ENCODE measurements around the gene PRKACB. TPM values are rescaled to one million over a fixed set of nuclear protein-coding genes. Genes with fewer than 3 reads are reported as not detected.

The PRKACB gene
- 3.2 and 3.4 TPM in 2 replicates for total RNA-seq (2022)
- Bru-seq, nascent RNA = percentile 46 among the genes with signal in this experiment
- percentile 46 among the genes with signal in this experiment for BruChase-seq, experiment 1, labeled RNA remaining after a 2-hour chase
- BruChase-seq, experiment 2, labeled RNA remaining after a 6-hour chase = percentile 44 among the genes with signal in this experiment
- long read RNA-seq, full-length matches to known transcripts = 2 of 3 reads
- long read RNA-seq, partial matches to known transcripts = 0 of 3 reads
- long read RNA-seq, other reads (novel, unspliced or antisense) = 1 of 3 reads

- no peaks in the 10 kb centered on the region for H3K27me3 ChIP-seq (replicated peaks; ENCODE audit: control insufficient read depth, insufficient read depth, low read length)
- intact Hi-C loops (cut with micrococcal nuclease; ENCODE audit: unreplicated experiment) = loop anchor here (5.0 kb wide), 1 partner anchor 613 kb away; no protein-coding TSS in a partner anchor
- no TSS peak for BruUV-seq (replicated peaks)
- Mint-ChIP-seq H3K27me3 (ENCODE audit: insufficient read depth, unreplicated experiment) (no peaks in the 10 kb centered on the region), H3K36me3 (ENCODE audit: insufficient read depth, unreplicated experiment) (no peaks in the 10 kb centered on the region), H3K4me3 (ENCODE audit: unreplicated experiment) (no peak within 1 kb of the TSS), H3K27ac (ENCODE audit: unreplicated experiment) (no peak within 1 kb of the TSS), H3K4me1 (ENCODE audit: low read depth, unreplicated experiment) (no peaks in the 10 kb centered on the region), H3K9me3 (ENCODE audit: unreplicated experiment) (no peaks in the 10 kb centered on the region)
- H3K9me3 ChIP-seq = no peaks in the 10 kb centered on the region
- H3K4me1 ChIP-seq = no peaks in the 10 kb centered on the region
- no peak for DNase-seq
- ChIA-PET CTCF (no interaction called here), POLR2A (no interaction called here)
- H3K36me3 ChIP-seq (ENCODE audit: control insufficient read depth, insufficient read depth, low read length) = no peaks in the 10 kb centered on the region
- H3K4me3 ChIP-seq (ENCODE audit: low read depth, low read length) = no peak within 1 kb of the TSS
- TF ChIP-seq CTCF (IDR thresholded peaks at IDR 0.05; ENCODE audit: insufficient read depth in 1 of 2, low read depth in 1 of 2, low read length in 1 of 2, severe bottlenecking in 1 of 2, unreplicated experiment in 1 of 2) = no peak
Measured at GRCh38 chr1:84143796-84144565, at the start of gene PRKACB. Gene PRKACB (plus strand): TSS chr1:84144271. CDS start chr1:84144362, 91 bp downstream.

DNA sequence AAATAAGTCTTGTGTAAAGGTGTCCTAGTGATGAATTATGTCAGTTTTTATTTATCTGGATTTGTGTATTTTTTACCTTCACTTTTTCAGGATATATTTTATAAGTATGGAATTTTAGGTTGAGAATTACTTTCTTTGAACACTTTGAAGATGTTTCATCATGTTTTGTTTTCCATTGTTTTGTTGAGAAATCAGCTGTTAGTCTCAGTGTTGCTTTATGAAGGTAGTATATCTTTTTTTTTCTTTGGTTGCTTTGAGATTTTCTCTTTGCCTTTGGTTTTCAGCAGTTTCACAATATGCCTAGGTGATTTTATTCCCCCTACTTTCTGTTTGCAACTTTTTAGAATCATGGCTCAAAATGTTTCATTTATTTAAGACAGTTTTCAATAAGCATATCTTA, 48.8 kb upstream of the PRKACB start:
- BruUV-seq (replicated peaks) = no TSS peak
- intact Hi-C loops (cut with micrococcal nuclease; ENCODE audit: unreplicated experiment) = no loop called here
- POLR2A ChIA-PET = no interaction called here

DNA sequence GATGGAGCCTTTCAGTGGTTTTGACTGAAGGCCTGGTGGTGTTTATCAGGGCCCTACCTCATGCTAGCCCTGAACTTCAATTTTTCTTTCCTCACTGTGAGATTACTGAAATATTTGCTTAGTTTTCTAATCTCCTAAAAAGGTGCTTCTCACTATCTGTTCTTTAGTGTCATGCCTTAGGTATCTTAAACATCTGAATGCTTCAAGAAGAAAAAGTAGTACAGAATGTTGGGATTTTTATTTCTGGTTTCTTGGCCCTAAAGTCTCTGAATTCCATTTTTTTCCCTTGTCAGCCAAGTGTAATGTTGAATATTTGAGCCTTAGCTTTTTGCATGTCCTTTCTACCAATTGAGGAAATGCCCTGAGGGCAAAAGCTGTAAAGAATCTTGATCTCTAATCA, 47.9 kb upstream of the PRKACB start:
- peaks cover 5% of the 10 kb centered on the region; the same call in 1 of the 2 replicates for H3K4me1 ChIP-seq
- H3K36me3 ChIP-seq (ENCODE audit: control insufficient read depth, insufficient read depth, low read length) = no peaks in the 10 kb centered on the region
- Mint-ChIP-seq H3K4me1 (ENCODE audit: low read depth, unreplicated experiment) (no peaks in the 10 kb centered on the region), H3K36me3 (ENCODE audit: insufficient read depth, unreplicated experiment) (no peaks in the 10 kb centered on the region), H3K4me3 (ENCODE audit: unreplicated experiment) (no peak overlapping the region), H3K27me3 (ENCODE audit: insufficient read depth, unreplicated experiment) (no peaks in the 10 kb centered on the region), H3K27ac (ENCODE audit: unreplicated experiment) (no peak overlapping the region), H3K9me3 (ENCODE audit: unreplicated experiment) (no peaks in the 10 kb centered on the region)
- no peak overlapping the region for H3K4me3 ChIP-seq (ENCODE audit: low read depth, low read length)
- H3K27me3 ChIP-seq (replicated peaks; ENCODE audit: control insufficient read depth, insufficient read depth, low read length) = no peaks in the 10 kb centered on the region
- ChIA-PET CTCF (no interaction called here), POLR2A (no interaction called here)
- TF ChIP-seq CTCF (IDR thresholded peaks at IDR 0.05; ENCODE audit: insufficient read depth in 1 of 2, low read depth in 1 of 2, low read length in 1 of 2, severe bottlenecking in 1 of 2, unreplicated experiment in 1 of 2) = no peak
- intact Hi-C loops (cut with micrococcal nuclease; ENCODE audit: unreplicated experiment) = no loop called here
- H3K9me3 ChIP-seq = no peaks in the 10 kb centered on the region
- no TSS peak for BruUV-seq (replicated peaks)
- DNase-seq = no peak

More for the DNA sequence above, 48.8 kb upstream of the PRKACB start:
- CTCF ChIA-PET = no interaction called here
- no peaks in the 10 kb centered on the region for H3K36me3 Mint-ChIP-seq (ENCODE audit: insufficient read depth, unreplicated experiment)
- H3K4me1 ChIP-seq = no peaks in the 10 kb centered on the region
- H3K4me3 Mint-ChIP-seq (ENCODE audit: unreplicated experiment) = no peak overlapping the region
- H3K9me3 Mint-ChIP-seq (ENCODE audit: unreplicated experiment) = no peaks in the 10 kb centered on the region
- peaks cover under 1% of the 10 kb centered on the region for H3K4me1 Mint-ChIP-seq (ENCODE audit: low read depth, unreplicated experiment)
- no peak overlapping the region for H3K27ac Mint-ChIP-seq (ENCODE audit: unreplicated experiment)
- H3K36me3 ChIP-seq (ENCODE audit: control insufficient read depth, insufficient read depth, low read length) = no peaks in the 10 kb centered on the region
- no peaks in the 10 kb centered on the region for H3K27me3 Mint-ChIP-seq (ENCODE audit: insufficient read depth, unreplicated experiment)
- no peak overlapping the region for H3K4me3 ChIP-seq (ENCODE audit: low read depth, low read length)
- DNase-seq = no peak
- no peaks in the 10 kb centered on the region for H3K9me3 ChIP-seq
- no peak for TF ChIP-seq CTCF (IDR thresholded peaks at IDR 0.05; ENCODE audit: insufficient read depth in 1 of 2, low read depth in 1 of 2, low read length in 1 of 2, severe bottlenecking in 1 of 2, unreplicated experiment in 1 of 2)
- no peaks in the 10 kb centered on the region for H3K27me3 ChIP-seq (replicated peaks; ENCODE audit: control insufficient read depth, insufficient read depth, low read length)
